Uterine smooth muscle cell (primary cell): Measurements from ENCODE around the gene ZSCAN12. TPM values are rescaled to one million over a fixed set of nuclear protein-coding genes. Genes with fewer than 3 reads are reported as not detected.

Source experiments
- total RNA-seq: library from RNA; depleted of rRNA; stranded (reverse); fragments of >200 nt; gene quantifications from 2 replicates; pipeline ENCODE4 v1.2.3, GENCODE V29; 2014

The ZSCAN12 gene
- total RNA-seq = 9.3 and 9.5 TPM in 2 replicates

DNA sequence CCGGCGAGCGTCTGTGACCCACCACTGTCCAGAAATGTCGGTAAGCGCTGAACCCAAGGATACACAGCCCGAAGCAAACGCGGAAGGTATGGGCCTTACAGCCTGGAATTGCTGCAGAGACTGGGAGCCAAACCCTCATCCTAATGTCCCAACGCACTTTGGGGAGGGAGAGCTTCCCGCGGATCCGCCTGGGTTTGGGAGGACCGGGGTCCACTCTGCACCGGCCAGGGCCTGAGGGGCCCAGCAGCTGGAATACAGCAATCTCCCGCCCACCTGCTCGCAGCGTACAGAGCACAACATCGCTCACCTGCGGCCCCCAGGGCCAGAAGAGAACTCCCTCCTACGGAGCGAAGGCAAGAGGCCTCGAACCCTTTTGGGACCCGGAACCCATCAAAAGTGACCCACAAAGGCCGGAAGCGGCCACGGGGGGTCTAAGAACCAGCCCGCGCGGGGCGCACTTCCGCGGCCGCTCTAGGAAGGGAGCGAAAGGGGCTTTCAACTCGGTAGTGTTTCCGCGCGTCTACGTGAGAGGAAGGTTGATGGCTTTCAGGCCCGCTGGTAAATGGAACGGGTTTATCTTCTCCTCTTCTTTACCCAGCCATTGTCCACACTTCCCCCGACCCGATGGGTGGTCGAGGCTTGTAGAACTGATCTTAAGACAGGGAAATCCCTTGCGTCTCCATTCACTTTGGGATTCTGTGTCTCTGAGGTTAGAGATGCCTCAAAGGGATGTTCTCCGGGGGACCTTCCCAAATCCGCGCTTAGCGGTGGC is at the start of gene ZSCAN12:
Gene ZSCAN12, minus strand, starts transcription at position 398 of the 772 bp plus-strand sequence. CDS start 1,342 bp downstream, outside the sequence.

DNA sequence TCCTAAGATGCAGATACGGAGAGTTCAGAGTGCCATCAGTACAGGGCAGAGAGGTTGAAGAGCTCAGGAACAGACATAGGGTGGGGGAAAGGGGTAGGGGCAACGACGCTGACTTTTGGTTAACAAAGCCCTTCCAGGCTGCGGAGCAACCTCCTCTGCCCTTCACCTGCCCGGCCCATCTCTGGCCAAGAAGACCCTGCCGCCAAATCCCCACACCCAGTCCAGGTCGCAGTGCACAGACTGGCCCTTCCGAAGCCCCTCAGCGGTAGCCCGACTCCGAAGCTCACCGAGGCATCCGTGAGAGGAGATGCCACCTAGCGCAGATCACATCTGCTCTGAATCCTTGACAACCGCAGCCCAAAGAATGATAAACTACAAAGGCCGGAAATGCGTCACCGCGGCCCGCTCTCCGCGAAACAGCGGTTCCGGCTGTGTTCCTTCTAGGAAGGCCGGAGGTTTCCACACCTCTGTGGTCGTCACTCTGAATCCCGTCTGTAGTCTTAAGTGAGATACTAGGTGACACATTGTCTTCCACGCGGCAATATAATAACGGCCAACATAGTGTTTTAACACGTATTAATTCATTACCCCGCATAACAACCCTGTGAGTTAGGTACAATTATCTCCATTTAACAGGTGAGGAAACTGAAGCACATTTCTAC is 43.7 kb upstream of the ZSCAN12 start, which contains the start of gene ZSCAN23:
Gene ZSCAN23, minus strand, starts transcription at position 380 of the 662 bp plus-strand sequence. CDS start 7,225 bp downstream, outside the sequence.

DNA sequence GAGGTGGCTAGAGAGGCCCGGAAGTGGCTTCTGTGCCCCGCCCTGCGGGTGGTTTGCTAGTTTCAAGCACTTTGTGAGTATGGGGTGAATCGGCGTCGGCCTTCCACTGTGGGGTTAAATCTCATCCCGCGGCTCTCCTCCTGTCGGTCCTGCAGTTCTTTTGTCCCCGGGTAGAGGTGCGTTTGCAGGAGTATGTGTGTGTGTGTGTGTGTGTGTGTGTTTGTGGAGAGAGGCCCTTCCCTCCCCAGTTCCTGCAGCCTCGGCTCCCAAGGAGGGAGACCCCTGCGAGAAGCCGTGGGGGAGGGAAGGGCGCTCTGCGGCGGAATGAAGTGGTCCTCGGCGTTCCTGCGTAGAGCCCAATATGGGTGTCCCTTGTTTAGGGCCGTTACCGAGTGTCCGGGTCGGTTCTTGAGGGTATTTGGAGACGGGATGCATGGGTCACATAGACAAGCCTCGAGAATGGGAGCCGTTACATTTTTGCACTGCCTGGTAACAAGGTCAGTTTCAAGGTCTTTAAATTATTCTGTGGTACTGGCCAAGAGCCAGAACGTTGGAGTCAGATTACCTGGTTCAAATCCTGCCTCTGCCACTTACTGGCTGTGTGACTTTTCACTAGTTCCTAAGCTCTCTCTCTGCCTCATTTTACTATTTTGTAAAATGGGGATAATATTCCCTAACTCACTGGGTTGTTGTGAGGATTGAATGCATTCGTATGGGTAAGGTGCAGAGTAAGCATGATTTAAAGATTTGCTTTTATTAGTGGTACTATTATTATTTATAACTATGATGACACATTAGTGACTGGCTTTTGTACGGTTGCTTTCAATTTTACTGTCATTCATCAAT is 49.4 kb downstream of the ZSCAN12 start, which contains the start of gene ZKSCAN3:
Gene ZKSCAN3, plus strand, starts transcription at position 56 of the 846 bp plus-strand sequence. CDS start 9,640 bp downstream, outside the sequence.

DNA sequence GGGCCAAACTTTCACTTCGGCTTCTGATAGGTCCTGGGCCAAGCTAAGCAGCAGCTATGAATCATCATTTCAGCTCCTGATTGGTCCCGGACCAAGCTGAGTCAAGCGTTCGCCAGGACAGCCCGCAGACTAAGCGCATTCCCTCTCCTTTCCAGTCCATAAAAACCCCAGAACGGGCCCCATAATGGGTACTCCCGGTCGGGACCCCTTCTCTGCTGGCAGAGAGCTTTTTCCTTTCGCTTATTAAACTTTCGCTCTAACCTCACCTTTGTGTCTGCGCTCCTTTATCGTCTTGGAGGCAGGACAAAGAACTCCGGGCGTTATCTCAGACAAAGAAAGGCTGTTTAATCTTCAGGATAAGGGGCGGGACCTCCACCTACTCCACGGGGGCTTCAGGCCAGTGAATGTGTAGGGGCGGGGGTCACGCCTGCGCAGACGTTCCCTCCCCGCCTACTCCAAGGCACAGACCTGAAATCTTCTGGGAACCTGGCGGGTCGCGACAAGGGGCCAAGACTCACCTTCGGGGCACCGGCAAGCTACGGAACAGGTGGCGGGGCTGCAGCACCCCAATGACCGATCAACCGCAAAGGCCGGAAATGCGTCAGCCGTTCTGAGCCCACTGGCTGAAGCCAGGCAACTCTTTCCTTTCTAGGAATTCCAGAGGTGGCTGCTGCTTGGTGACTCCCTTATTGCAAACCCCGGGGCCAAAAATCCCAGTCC is 63.8 kb downstream of the ZSCAN12 start, which contains the start of gene ZSCAN31:
Gene ZSCAN31, minus strand, starts transcription at position 585 of the 720 bp plus-strand sequence. CDS start 6,465 bp downstream, outside the sequence.

Other genes starting within 250 kb of the ZSCAN12 start
- 12.9 and 13.4 TPM in 2 replicates for gene ZSCAN9, start 174.5 kb downstream of the ZSCAN12 start, total RNA-seq
- 5.4 and 6.0 TPM in 2 replicates for gene ZKSCAN4, start 147.5 kb downstream of the ZSCAN12 start, total RNA-seq
- 1.00 and 1.9 TPM in 2 replicates for gene NKAPL, start 140.4 kb downstream of the ZSCAN12 start, total RNA-seq
- gene ZSCAN26, start 132.6 kb downstream of the ZSCAN12 start, total RNA-seq = 19.4 and 21.9 TPM in 2 replicates
- gene PGBD1, start 118.2 kb downstream of the ZSCAN12 start, total RNA-seq = 7.9 and 9.5 TPM in 2 replicates
- 7.9 and 19.7 TPM in 2 replicates for gene ZSCAN31, start 63.6 kb downstream of the ZSCAN12 start, total RNA-seq
- 5.9 and 6.1 TPM in 2 replicates for gene ZKSCAN3, start 49.8 kb downstream of the ZSCAN12 start, total RNA-seq
- 6.2 and 6.3 TPM in 2 replicates for gene ZSCAN23, start 43.7 kb upstream of the ZSCAN12 start, total RNA-seq
- not detected in 2 replicates for gene GPX6, start 116.0 kb upstream of the ZSCAN12 start, total RNA-seq
- not detected in 2 replicates for gene GPX5, start 126.1 kb upstream of the ZSCAN12 start, total RNA-seq